Lower leg skin (tissue), 3 donors: ENCODE results near the gene PRKCE.

ENCODE experiments used
- CTCF ChIP-seq, 3 donors: fragments of 450-650 bp; IDR thresholded peaks; one replicate each; pipeline ENCODE4 v1.5.1; 2016; ENCODE audit warnings: antibody characterized with exemption in 3 of 3, mild to moderate bottlenecking in 3 of 3, moderate library complexity in 2 of 3
- POLR2A ChIP-seq, 2 donors: fragments of 450-650 bp; IDR thresholded peaks; one replicate each; pipeline ENCODE4 v1.6.1; 2016 to 2017; ENCODE audit warnings: antibody characterized with exemption in 2 of 2, mild to moderate bottlenecking in 1 of 2, moderate library complexity in 1 of 2

- TF ChIP-seq CTCF (IDR thresholded peaks at IDR 0.05) = no peak
- TF ChIP-seq POLR2A (IDR thresholded peaks at IDR 0.05) = no peak
Measured at GRCh38 chr2:45753381-45753780, 101.9 kb downstream of the PRKCE start.
